Measurements from ENCODE around the gene CYP17A1.
"Not testable (repeated sequence)": the region's sequence is repeated elsewhere in the genome, so short reads cannot be mapped to it uniquely, and the experiment has no call there.

CYP17A1 gene, protein sequence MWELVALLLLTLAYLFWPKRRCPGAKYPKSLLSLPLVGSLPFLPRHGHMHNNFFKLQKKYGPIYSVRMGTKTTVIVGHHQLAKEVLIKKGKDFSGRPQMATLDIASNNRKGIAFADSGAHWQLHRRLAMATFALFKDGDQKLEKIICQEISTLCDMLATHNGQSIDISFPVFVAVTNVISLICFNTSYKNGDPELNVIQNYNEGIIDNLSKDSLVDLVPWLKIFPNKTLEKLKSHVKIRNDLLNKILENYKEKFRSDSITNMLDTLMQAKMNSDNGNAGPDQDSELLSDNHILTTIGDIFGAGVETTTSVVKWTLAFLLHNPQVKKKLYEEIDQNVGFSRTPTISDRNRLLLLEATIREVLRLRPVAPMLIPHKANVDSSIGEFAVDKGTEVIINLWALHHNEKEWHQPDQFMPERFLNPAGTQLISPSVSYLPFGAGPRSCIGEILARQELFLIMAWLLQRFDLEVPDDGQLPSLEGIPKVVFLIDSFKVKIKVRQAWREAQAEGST

DNA sequence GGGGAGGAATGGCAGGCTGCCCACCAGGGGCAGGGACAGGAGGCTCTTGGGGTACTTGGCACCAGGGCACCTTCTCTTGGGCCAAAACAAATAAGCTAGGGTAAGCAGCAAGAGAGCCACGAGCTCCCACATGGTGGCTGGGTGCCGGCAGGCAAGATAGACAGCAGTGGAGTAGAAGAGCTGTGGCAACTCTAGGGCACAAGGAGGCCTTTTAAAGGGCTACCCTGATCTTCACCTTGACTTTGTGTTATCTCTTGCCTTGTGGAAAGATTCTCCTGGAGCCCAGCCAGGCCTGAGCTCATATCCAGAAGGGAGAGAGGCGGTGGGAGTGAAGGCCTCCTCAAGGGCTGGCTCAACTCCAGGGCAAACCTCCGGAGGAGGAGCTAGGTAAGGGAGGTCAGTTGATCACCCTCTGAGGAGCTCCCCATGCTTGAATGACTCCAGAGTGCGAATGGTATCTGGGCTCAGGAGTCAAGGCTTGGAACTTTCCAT, at the start of gene CYP17A1:
Gene CYP17A1 (minus strand): TSS at position 184 of the 492 bp plus-strand sequence. CDS start 52 bp downstream, at position 132.
- DNase-seq, result no peak

DNA sequence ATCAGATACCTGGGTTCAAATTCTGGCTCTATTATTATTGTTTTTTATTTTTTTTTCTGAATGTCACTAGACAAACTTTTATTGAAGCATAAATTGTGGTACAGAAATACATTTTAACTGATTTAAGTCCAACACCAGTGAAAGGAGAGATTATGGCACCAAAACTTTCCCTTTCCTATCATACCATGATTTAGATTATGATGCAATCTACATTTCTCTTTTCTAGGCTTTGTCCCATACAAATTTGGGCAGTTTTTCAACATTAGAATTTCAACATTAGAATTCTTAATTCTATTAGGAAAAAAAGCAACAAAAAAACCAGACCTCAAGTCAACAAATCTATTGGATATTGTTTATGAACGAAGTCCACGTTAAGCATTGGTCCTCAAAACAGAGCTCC, 43.0 kb upstream of the CYP17A1 start:
- DNase-seq, result no peak

GRCh38 chr10:102878629-102879028, 41.4 kb upstream of the CYP17A1 start:
- DNase-seq, result no peak

DNA sequence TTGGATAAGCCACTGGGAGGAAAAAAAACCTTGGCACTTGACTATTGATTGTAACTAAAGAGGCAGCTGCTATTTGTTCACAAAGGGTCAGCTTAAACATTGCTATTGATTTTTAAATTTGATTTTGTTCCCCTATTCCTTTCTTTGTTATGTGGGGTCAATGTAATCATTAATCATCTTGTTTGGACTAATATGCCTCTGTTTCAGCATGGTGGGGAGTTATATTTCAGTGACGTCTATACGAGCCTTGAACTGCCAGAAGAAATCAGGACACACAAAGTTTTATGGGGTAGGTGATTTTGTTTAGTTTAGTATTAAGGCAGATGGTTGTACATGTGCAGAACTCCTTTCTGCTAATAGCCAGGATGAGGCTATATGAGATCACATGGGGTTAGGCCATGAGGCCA, 39.5 kb upstream of the CYP17A1 start:
- no peak for DNase-seq

GRCh38 chr10:102872163-102872562, 35.0 kb upstream of the CYP17A1 start:
- no peak for DNase-seq

DNA sequence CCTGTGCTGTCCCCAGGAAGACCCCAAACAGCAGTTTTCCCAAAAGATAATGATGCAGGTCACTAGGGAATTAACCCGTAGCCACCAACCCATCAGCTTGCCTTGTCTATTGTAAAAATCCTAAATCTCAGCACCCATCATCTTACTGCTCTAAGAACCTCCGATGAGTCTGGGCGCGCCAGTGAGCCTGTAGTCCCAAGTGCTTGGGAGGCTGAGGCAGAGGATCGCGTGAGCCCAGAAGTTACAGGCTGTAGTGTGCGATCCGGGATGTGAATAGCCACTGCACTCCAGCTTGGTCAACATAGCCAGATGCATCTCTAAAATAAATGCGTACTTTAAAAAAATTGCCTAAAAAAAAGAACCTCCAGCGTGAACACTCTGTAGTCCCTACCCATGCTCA, 33.0 kb upstream of the CYP17A1 start:
- DNase-seq, result no peak

DNA sequence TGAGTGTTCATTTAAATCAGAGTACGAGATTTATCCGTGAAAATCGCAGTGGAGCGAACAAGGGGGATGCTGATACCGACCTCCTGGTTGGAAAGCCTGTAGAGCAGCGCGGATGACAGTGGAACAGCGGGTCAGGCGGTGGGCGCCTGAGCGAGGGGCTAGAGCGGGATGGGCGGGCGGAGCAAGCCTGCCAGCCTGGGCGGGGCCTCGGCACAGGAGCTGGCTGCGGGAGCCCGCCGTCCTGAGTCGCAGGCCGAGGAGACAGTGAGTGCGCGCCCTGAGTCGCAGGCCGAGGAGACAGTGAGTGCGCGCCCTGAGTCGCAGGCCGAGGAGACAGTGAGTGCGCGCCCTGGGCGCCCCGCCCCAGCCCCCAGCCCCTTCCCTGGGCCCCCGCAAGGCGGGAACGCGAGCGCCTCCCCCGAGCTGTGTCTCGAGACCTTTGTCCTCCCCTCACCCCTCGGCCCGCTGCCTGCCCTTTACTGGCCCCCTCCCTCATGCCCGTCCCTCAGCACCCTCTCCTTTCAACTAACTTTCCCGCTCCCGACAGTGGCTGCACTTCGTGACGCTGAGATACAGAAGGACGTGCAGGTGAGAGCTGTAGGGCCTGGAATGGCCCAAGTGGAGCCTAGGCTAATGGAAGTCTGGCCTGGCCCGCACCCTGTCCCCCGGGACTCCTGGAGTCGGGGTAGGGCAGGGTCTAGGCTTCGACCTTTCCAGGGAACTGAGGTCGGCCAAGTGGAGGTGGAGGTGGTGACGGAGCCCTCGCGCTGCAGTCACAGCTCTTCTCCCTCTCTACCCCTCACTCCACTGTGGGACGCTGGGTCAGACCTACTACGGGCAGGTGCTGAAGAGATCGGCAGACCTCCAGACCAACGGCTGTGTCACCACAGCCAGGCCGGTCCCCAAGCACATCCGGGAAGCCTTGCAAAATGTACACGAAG, 32.3 kb upstream of the CYP17A1 start, which contains the start of gene AS3MT:
Gene AS3MT (plus strand): TSS at position 213 of the 941 bp plus-strand sequence. CDS start 123 bp downstream, at position 336.
- peak in 1 of 2 experiments; percentile 30 for DNase-seq

GRCh38 chr10:102868911-102869257, 31.7 kb upstream of the CYP17A1 start:
- DNase-seq, result no peak

GRCh38 chr10:102865620-102866019, 28.4 kb upstream of the CYP17A1 start:
- no peak for DNase-seq

GRCh38 chr10:102863660-102864059, 26.4 kb upstream of the CYP17A1 start:
- no peak for DNase-seq

GRCh38 chr10:102859911-102860310, 22.7 kb upstream of the CYP17A1 start:
- no peak for DNase-seq

GRCh38 chr10:102856758-102857424, 19.7 kb upstream of the CYP17A1 start:
- DNase-seq, result no peak

GRCh38 chr10:102855731-102856436, 18.7 kb upstream of the CYP17A1 start:
- DNase-seq, result peak in 1 of 2 experiments; percentile 0

DNA sequence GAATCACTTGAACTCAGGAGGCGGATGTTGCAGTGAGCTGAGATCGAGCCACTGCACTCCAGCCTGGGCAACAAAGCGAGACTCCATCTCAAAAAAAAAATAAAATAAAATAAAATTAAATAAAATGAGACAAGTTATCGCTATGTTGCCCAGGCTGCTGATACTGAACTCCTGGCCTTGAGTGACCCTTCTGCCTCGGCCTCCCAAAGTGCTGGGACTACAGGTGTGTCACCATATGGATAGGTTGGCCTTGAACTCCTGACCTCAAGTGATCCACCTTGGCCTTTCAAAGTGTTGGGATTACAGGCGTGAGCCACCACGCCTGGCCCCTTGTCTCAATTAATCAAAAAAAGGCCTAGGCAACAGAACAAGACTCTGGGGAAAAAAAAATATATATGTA, 16.0 kb upstream of the CYP17A1 start:
- not testable (repeated sequence) for DNase-seq

- no peak for DNase-seq
These were observed 12.9 kb upstream of the CYP17A1 start for GRCh38 chr10:102850025-102850518.

DNA sequence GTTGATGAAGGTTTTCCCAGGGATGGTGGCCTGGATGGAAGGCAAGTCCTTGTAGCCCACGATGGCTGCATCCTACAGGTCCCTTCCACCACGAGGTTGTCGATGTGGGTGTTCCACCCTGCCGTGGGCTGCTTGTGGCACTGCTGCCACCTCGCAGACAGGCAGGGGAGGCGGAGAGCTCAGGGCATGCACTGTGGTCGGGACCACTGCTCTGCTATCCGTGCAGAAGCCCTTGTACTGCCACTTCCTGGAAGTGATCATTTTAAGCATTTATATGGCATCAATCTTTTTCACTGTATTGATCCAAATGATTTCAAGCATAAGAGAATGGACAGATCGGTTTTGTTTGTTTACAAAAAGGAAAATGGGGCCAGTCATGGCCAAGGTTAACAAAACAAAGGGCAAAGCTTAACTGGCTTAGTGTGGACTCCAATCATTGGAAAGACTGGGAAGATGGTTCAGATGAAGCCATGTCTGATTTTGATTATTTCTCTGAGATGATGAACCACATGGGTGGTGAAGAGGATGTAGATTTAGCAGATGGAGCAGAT, 8.2 kb upstream of the CYP17A1 start:
- DNase-seq, result no peak

DNA sequence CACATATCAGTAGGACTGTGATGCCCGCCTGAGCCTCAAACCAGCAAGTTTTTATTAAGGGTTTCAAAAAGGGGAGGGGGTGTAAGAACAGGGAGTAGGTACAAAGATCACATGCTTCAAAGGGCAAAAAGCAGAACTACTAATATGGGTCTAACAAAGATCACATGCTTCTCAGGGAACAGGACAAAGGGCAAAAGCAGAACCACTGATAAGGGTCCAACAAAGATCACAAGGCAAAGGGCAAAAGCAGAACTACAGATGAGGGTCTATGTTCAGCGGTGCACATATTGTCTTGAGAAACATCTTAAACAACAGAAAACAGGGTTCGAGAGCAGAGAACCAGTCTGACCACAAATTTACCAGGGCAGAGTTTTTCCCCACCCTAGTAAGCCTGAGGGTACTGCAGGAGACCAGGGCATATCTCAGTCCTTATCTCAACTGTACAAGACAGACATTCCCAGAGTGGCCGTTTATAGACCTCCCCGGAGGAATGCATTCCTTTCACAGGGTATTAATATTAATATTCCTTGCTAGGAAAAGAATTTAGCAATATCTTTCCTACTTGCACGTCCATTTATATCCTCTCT, 7.1 kb upstream of the CYP17A1 start:
- DNase-seq, result not testable (repeated sequence)

- not testable (repeated sequence) for DNase-seq
These were observed 5.9 kb upstream of the CYP17A1 start for GRCh38 chr10:102843139-102843538.

DNA sequence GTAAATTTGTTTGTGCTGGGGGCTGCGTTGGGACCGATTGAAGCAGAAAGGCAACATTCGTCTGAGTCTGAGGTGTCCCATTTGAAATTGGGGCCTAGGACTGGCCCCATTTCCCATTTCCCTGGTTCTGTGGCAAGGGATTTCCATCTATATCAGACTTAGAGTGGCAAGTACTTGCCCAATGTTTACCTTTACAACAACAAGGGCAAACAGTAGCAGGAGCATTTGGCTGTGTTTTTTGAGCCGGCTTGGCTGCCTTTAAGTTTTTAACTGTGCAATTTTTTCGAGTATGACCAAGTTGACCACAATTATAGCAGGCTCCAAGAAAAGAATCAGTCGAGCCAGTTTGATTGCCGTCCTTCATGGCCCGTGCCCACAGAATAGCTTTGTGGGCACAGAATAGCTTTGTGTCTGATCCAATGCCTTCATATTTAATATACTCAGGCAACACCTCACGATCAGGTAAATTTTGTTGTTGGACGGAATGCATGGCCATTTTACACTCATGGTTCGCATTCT, 4.7 kb upstream of the CYP17A1 start:
- no peak for DNase-seq

DNA sequence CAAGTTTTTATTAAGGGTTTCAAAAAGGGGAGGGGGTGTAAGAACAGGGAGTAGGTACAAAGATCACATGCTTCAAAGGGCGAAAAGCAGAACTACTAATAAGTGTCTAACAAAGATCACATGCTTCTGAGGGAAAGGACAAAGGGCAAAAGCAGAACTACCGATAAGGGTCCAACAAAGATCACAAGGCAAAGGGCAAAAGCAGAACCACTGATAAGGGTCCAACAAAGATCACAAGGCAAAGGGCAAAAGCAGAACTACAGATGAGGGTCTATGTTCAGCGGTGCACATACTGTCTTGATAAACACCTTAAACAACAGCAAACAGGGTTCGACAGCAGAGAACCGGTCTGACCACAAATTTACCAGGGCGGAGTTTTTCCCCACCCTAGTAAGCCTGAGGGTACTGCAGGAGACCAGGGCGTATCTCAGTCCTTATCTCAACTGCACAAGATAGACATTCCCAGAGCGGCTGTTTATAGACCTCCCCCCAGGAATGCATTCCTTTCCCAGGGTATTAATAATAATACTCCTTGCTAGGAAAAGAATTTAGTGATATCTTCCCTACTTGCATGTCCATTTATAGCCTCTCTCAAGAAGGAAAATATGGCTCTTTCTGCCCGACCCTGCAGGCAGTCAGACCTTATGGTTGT, 1.2 kb upstream of the CYP17A1 start:
- DNase-seq, result not testable (repeated sequence)
